GM18909 (cell line): ENCODE results near the gene CNNM4.

Source experiments
- ATAC-seq: cut with Tn5 transposase; IDR thresholded peaks from one replicate; pipeline ENCODE4 v1.9.1; 2021; ENCODE audit warnings: mild to moderate bottlenecking; ENCODE audit not compliant: unreplicated experiment, poor library complexity

The CNNM4 gene

GRCh38 chr2:96826546-96827278, 66.0 kb downstream of the CNNM4 start:
- ATAC-seq = no peak

GRCh38 chr2:96828436-96828835, 67.7 kb downstream of the CNNM4 start:
- ATAC-seq = no peak

GRCh38 chr2:96828874-96829273, 68.2 kb downstream of the CNNM4 start:
- ATAC-seq = no peak

GRCh38 chr2:96830044-96830562, 69.4 kb downstream of the CNNM4 start:
- no peak for ATAC-seq

GRCh38 chr2:96831679-96832078, 71.0 kb downstream of the CNNM4 start:
- no peak for ATAC-seq

- no peak for ATAC-seq
Observed at GRCh38 chr2:96832408-96832753, 71.7 kb downstream of the CNNM4 start.

- ATAC-seq = no peak
Observed at GRCh38 chr2:96832754-96833507, 72.2 kb downstream of the CNNM4 start.

- no peak for ATAC-seq
Observed at GRCh38 chr2:96835830-96836229, 75.1 kb downstream of the CNNM4 start.

GRCh38 chr2:96837575-96837974, 76.9 kb downstream of the CNNM4 start:
- no peak for ATAC-seq

- ATAC-seq = peak; percentile 5
Observed at GRCh38 chr2:96838345-96839292, 77.9 kb downstream of the CNNM4 start.

GRCh38 chr2:96839293-96839874, 78.7 kb downstream of the CNNM4 start:
- peak; percentile 74 for ATAC-seq

GRCh38 chr2:96839875-96840850, 79.5 kb downstream of the CNNM4 start:
- no peak for ATAC-seq

- no peak for ATAC-seq
Observed at GRCh38 chr2:96841701-96842495, 81.2 kb downstream of the CNNM4 start.

- no peak for ATAC-seq
Observed at GRCh38 chr2:96842600-96842999, 81.9 kb downstream of the CNNM4 start.

- ATAC-seq = no peak
Observed at GRCh38 chr2:96843538-96844268, 83.0 kb downstream of the CNNM4 start, which contains the start of gene ANKRD23. Gene ANKRD23 (minus strand): TSS chr2:96844021. CDS start chr2:96843992, 29 bp downstream.

GRCh38 chr2:96844405-96844808, 83.7 kb downstream of the CNNM4 start:
- no peak for ATAC-seq

- no peak for ATAC-seq
Observed at GRCh38 chr2:96846825-96847224, 86.1 kb downstream of the CNNM4 start.
